ENCODE data around the gene MESD. TPM values are rescaled to one million over a fixed set of nuclear protein-coding genes. Genes with fewer than 3 reads are reported as not detected.

MESD gene
- total and polyA plus RNA-seq, 9 of the 15 experiments (the other 6 are each of a cell fraction or from before 2014, with no cell fraction given), result 11.3 to 39.7 (median 22.8) TPM

DNA sequence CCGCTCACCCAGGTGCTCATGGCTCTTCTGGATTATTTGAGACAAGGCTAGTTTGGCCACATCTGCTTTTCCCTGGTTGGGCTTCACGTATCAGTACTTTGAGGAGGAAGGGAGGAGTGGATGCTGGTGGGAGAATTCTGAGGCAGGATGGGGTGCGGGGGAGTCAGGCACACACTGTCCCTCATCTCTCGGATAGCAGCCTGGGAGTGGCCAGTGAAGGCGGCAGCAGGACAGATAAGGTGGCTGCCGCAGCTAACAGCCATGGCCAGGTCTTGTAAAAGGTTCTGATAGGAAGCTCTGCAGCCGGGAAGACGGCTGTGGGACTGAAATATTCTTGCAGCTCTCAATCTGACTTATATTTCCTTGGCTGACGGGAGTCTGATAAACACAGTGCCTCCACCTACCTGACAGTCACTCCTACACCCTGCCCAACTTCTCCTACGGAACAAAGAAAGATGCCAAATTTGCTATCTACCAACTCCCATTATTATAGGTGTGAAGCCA lies 87.3 kb downstream of the MESD start (continued):
- TF ChIP-seq, protein P1, sequence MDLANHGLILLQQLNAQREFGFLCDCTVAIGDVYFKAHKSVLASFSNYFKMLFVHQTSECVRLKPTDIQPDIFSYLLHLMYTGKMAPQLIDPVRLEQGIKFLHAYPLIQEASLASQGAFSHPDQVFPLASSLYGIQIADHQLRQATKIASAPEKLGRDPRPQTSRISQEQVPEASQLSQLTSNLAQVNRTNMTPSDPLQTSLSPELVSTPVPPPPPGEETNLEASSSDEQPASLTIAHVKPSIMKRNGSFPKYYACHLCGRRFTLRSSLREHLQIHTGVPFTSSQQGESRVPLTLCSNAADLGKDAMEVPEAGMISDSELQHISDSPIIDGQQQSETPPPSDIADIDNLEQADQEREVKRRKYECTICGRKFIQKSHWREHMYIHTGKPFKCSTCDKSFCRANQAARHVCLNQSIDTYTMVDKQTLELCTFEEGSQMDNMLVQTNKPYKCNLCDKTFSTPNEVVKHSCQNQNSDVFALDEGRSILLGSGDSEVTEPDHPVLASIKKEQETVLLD (IDR thresholded peaks at IDR 0.05), result no peak
- TF ChIP-seq, protein P2, sequence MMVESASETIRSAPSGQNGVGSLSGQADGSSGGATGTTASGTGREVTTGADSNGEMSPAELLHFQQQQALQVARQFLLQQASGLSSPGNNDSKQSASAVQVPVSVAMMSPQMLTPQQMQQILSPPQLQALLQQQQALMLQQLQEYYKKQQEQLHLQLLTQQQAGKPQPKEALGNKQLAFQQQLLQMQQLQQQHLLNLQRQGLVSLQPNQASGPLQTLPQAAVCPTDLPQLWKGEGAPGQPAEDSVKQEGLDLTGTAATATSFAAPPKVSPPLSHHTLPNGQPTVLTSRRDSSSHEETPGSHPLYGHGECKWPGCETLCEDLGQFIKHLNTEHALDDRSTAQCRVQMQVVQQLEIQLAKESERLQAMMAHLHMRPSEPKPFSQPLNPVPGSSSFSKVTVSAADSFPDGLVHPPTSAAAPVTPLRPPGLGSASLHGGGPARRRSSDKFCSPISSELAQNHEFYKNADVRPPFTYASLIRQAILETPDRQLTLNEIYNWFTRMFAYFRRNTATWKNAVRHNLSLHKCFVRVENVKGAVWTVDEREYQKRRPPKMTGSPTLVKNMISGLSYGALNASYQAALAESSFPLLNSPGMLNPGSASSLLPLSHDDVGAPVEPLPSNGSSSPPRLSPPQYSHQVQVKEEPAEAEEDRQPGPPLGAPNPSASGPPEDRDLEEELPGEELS (CRISPR knock-in tag; IDR thresholded peaks at IDR 0.05; ENCODE audit: borderline replicate concordance), result no peak
- no peak for TF ChIP-seq MAFG (tag; conservative IDR thresholded peaks at IDR 0.05)
- TF ChIP-seq HNRNPH1 (optimal IDR thresholded peaks at IDR 0.05; ENCODE audit: low read depth, low read length), result no peak
- TF ChIP-seq ZNF197 (CRISPR knock-in tag; IDR thresholded peaks at IDR 0.05; ENCODE audit: low read depth), result no peak
- TF ChIP-seq GATA2 (CRISPR knock-in tag; IDR thresholded peaks at IDR 0.05), result peak; percentile 82
- 0 out of 2 replicates have a peak, but pooled peaks have one; percentile 20 for TF ChIP-seq ELF4 (CRISPR knock-in tag; IDR thresholded peaks at IDR 0.05)
- TF ChIP-seq ZMIZ1 (IDR thresholded peaks at IDR 0.05; ENCODE audit: low read depth in 2 of 2, low read length in 2 of 2), result peak in 1 of 2 experiments; percentile 60; a peak in 1 of 4 replicates
- peak; percentile 55; the same call in 1 of the 2 replicates for TF ChIP-seq POLR2AphosphoS5 (IDR thresholded peaks at IDR 0.05; ENCODE audit: control insufficient read depth, insufficient read depth, low read depth, low read length)
- TF ChIP-seq HMG20B (CRISPR knock-in tag; IDR thresholded peaks at IDR 0.05), result no peak
- TF ChIP-seq RAD21 (CRISPR knock-in tag; conservative IDR thresholded peaks at IDR 0.05 in 1 of 2, IDR thresholded peaks at IDR 0.05 in 1 of 2), result peak in 1 of 2 experiments; percentile 17; a peak in 1 of 4 replicates
- no peak for TF ChIP-seq FOXP1 (CRISPR knock-in tag; IDR thresholded peaks at IDR 0.05)
- peak; percentile 30; the same call in 1 of the 2 replicates for TF ChIP-seq MBD2 (IDR thresholded peaks at IDR 0.05; ENCODE audit: borderline replicate concordance, low read depth)
- peak; percentile 52 for TF ChIP-seq HMGN3 (IDR thresholded peaks at IDR 0.05; ENCODE audit: borderline replicate concordance, extremely low read depth, insufficient read length, low read depth, low read length)
- TF ChIP-seq EHMT2 (IDR thresholded peaks at IDR 0.05), result no peak
- no peak for TF ChIP-seq ARNT (IDR thresholded peaks at IDR 0.05)
- no peak for TF ChIP-seq POU5F1 (IDR thresholded peaks at IDR 0.05; ENCODE audit: borderline replicate concordance, low read depth, low read length, partially characterized antibody)
- no peak for TF ChIP-seq PHF20 (IDR thresholded peaks at IDR 0.05; ENCODE audit: partially characterized antibody)
- no peak for TF ChIP-seq PTTG1 (tag; IDR thresholded peaks at IDR 0.05; ENCODE audit: low read depth)
- TF ChIP-seq SMAD4 (CRISPR knock-in tag; conservative IDR thresholded peaks at IDR 0.05), result peak; percentile 88
- TF ChIP-seq CTBP1 (IDR thresholded peaks at IDR 0.05; ENCODE audit: borderline replicate concordance), result peak; percentile 100
